H9 (cell line): ENCODE measurements around the gene ATM. TPM values are rescaled to one million over a fixed set of nuclear protein-coding genes. Genes with fewer than 3 reads are reported as not detected.

Experiments used
- DNase-seq: peaks from one replicate; pipeline ENCODE4 v3.0.0-alpha.2; 2017
- H2AFZ ChIP-seq: one replicate; pipeline ENCODE4 v1.6.1; 2013; ENCODE audit warnings: mild to moderate bottlenecking, low read length, control low read depth, moderate library complexity
- H2AK5ac ChIP-seq: 2 replicates; pipeline ENCODE4 v1.6.1; 2013; ENCODE audit warnings: low read length, control low read depth, mixed read lengths; ENCODE audit not compliant: insufficient read length
- H2BK120ac ChIP-seq: one replicate; pipeline ENCODE4 v1.6.1; 2013; ENCODE audit warnings: low read depth, mild to moderate bottlenecking, low read length, control low read depth, inconsistent platforms; ENCODE audit not compliant: poor library complexity, severe bottlenecking
- H2BK12ac ChIP-seq: 2 replicates; pipeline ENCODE4 v1.6.1; 2013; ENCODE audit warnings: low read length, control low read depth, mixed read lengths, low read depth; ENCODE audit not compliant: insufficient read length
- H2BK15ac ChIP-seq: 2 replicates; pipeline ENCODE4 v1.6.1; 2013; ENCODE audit warnings: low read depth, low read length, control low read depth
- H2BK20ac ChIP-seq: one replicate; pipeline ENCODE4 v1.6.1; 2013; ENCODE audit warnings: low read depth, mild to moderate bottlenecking, low read length, control low read depth, inconsistent platforms; ENCODE audit not compliant: poor library complexity, severe bottlenecking
- H2BK5ac ChIP-seq: 2 replicates; pipeline ENCODE4 v1.6.1; 2013; ENCODE audit warnings: low read length, control low read depth, mixed read lengths; ENCODE audit not compliant: insufficient read length
- H3K14ac ChIP-seq: 2 replicates; pipeline ENCODE4 v1.6.1; 2013; ENCODE audit warnings: low read length, control low read depth; ENCODE audit not compliant: insufficient read depth
- H3K18ac ChIP-seq: 2 replicates; pipeline ENCODE4 v1.6.1; 2013; ENCODE audit warnings: low read depth, mild to moderate bottlenecking, mixed read lengths, low read length, control low read depth; ENCODE audit not compliant: insufficient read length
- H3K23ac ChIP-seq: 2 replicates; pipeline ENCODE4 v1.6.1; 2013; ENCODE audit warnings: low read length, control low read depth, mixed read lengths, low read depth; ENCODE audit not compliant: insufficient read length
- H3K23me2 ChIP-seq: 2 replicates; pipeline ENCODE4 v1.6.1; 2013; ENCODE audit warnings: low read depth, mild to moderate bottlenecking, mixed read lengths, low read length, control low read depth; ENCODE audit not compliant: insufficient read length, poor library complexity, severe bottlenecking
- H3K27ac ChIP-seq: 2 replicates; pipeline ENCODE4 v1.5.1; 2013; ENCODE audit warnings: low read length, control low read depth, mixed read lengths, low read depth; ENCODE audit not compliant: insufficient read length
- H3K27me3 ChIP-seq: 2 replicates; pipeline ENCODE4 v1.6.1; 2013; ENCODE audit warnings: low read length, control low read depth, inconsistent platforms; ENCODE audit not compliant: insufficient read depth
- H3K4ac ChIP-seq: 2 replicates; pipeline ENCODE4 v1.6.1; 2013; ENCODE audit warnings: low read depth, mild to moderate bottlenecking, control low read depth, inconsistent platforms, low read length, moderate library complexity
- H3K4me1 ChIP-seq: 2 replicates; pipeline ENCODE4 v1.6.1; 2013; ENCODE audit warnings: low read length, control low read depth, inconsistent platforms; ENCODE audit not compliant: insufficient read depth
- H3K4me2 ChIP-seq: 2 replicates; pipeline ENCODE4 v1.6.1; 2013; ENCODE audit warnings: low read length, control low read depth, mixed read lengths; ENCODE audit not compliant: insufficient read length, insufficient read depth
- H3K56ac ChIP-seq: 2 replicates; pipeline ENCODE4 v1.6.1; 2013; ENCODE audit warnings: low read depth, mild to moderate bottlenecking, mixed read lengths, low read length, control low read depth; ENCODE audit not compliant: insufficient read length
- H3K79me1 ChIP-seq: 2 replicates; pipeline ENCODE4 v1.6.1; 2013; ENCODE audit warnings: low read depth, mild to moderate bottlenecking, moderate library complexity, low read length, control low read depth, inconsistent platforms; ENCODE audit not compliant: insufficient read depth, poor library complexity, severe bottlenecking
- H3K79me2 ChIP-seq: 2 replicates; pipeline ENCODE4 v1.6.1; 2013; ENCODE audit warnings: low read length, control low read depth, inconsistent platforms; ENCODE audit not compliant: insufficient read depth
- H3K9ac ChIP-seq: 2 replicates; pipeline ENCODE4 v1.6.1; 2013; ENCODE audit warnings: low read length, control low read depth, mixed read lengths; ENCODE audit not compliant: insufficient read length; ENCODE audit errors: extremely low read depth
- H3K9me3 ChIP-seq: one replicate; pipeline ENCODE4 v1.6.1; 2013; ENCODE audit warnings: low read depth, low read length, inconsistent platforms; ENCODE audit not compliant: control insufficient read depth
- H3T11ph ChIP-seq: one replicate; pipeline ENCODE4 v1.6.1; 2013; ENCODE audit warnings: mild to moderate bottlenecking, low read length, control low read depth, inconsistent platforms
- H4K20me1 ChIP-seq: one replicate; pipeline ENCODE4 v1.6.1; 2013; ENCODE audit not compliant: control insufficient read depth, insufficient read length, insufficient read depth
- H4K5ac ChIP-seq: 2 replicates; pipeline ENCODE4 v1.6.1; 2013; ENCODE audit warnings: low read depth, mild to moderate bottlenecking, mixed read lengths, low read length, control low read depth; ENCODE audit not compliant: insufficient read length
- H4K8ac ChIP-seq: replicated peaks from 2 replicates; pipeline ENCODE4 v1.6.1; 2013; ENCODE audit warnings: low read length, control low read depth, mixed read lengths, low read depth; ENCODE audit not compliant: insufficient read length
- H4K91ac ChIP-seq: 2 replicates; pipeline ENCODE4 v1.6.1; 2013; ENCODE audit warnings: low read depth, mild to moderate bottlenecking, moderate library complexity, mixed read lengths, low read length, control low read depth; ENCODE audit not compliant: insufficient read length
- H3K27ac Mint-ChIP-seq, 3 experiments: 2 replicates in 2 of 3; 3 replicates in 1 of 3; pipeline ENCODE4 v1.8.0; 2020 to 2021; ENCODE audit warnings: mixed read lengths in 3 of 3, mild to moderate bottlenecking in 1 of 3, moderate library complexity in 1 of 3
- H3K27me3 Mint-ChIP-seq: 2 replicates; pipeline ENCODE4 v1.8.0; 2021; ENCODE audit warnings: low read depth, mild to moderate bottlenecking, moderate library complexity, mixed read lengths
- H3K36me3 Mint-ChIP-seq, 3 experiments: 2 replicates in 2 of 3; 3 replicates in 1 of 3; pipeline ENCODE4 v1.8.0; 2020 to 2021; ENCODE audit warnings: low read depth in 3 of 3, mixed read lengths in 3 of 3; ENCODE audit not compliant: insufficient read depth in 1 of 3
- H3K4me1 Mint-ChIP-seq, 2 experiments: 2 replicates each; pipeline ENCODE4 v1.8.0; 2020; ENCODE audit warnings: mixed read lengths in 2 of 2
- H3K4me3 Mint-ChIP-seq, 2 experiments: 2 replicates in 1 of 2; 3 replicates in 1 of 2; pipeline ENCODE4 v1.8.0; 2020 to 2021; ENCODE audit warnings: mild to moderate bottlenecking in 2 of 2, mixed read lengths in 2 of 2, moderate library complexity in 1 of 2
- H3K9me3 Mint-ChIP-seq, 2 experiments: 2 replicates in 1 of 2; 3 replicates in 1 of 2; pipeline ENCODE4 v1.8.0; 2020; ENCODE audit warnings: mild to moderate bottlenecking in 2 of 2, mixed read lengths in 2 of 2, moderate library complexity in 1 of 2
- WGBS: extraction: QIAGEN DNeasy Blood & Tissue Kit; methylation state at CpG from one replicate; pipeline ENCODE4 v1.1.7; 2013; ENCODE audit warnings: missing lambda C conversion rate, low lambda C conversion rate, mixed read lengths; ENCODE audit not compliant: insufficient read length; ENCODE audit errors: extremely low coverage; 5-methylcytosine and 5-hydroxymethylcytosine counted together
- total RNA-seq: library from RNA; stranded (reverse); gene quantifications from 2 replicates; pipeline ENCODE4 v1.2.1, GENCODE V29; 2021
- TF ChIP-seq, protein P1 (sequence below): fragments of 200-600 bp; sonication (generic); conservative IDR thresholded peaks from 3 replicates; pipeline ENCODE4 v1.8.0; 2021; ENCODE audit warnings: antibody characterized with exemption, mild to moderate bottlenecking

ATM gene
- total RNA-seq, 1 experiment from 2014 or later, result 58.9 TPM

GRCh38 chr11:108286370-108286769, 63.5 kb downstream of the ATM start:
- H2AFZ ChIP-seq, result no peak overlapping the region
- H3K27ac ChIP-seq, result no peak overlapping the region
- H3T11ph ChIP-seq, result no peak overlapping the region
- no peak overlapping the region for H2BK120ac ChIP-seq
- H2BK15ac ChIP-seq, result no peak overlapping the region
- Mint-ChIP-seq H3K27ac (no peak overlapping the region), H3K27me3 (no peaks in the 10 kb centered on the region), H3K4me1 (no peaks in the 10 kb centered on the region), H3K9me3 (no peaks in the 10 kb centered on the region), H3K4me3 (no peak overlapping the region), H3K36me3 (peaks cover 16 to 60% (median 45%) of the 10 kb centered on the region in 3 experiments; a peak in 6 of 7 replicates)
- no peak overlapping the region for H3K56ac ChIP-seq
- H3K79me1 ChIP-seq, result no peaks in the 10 kb centered on the region
- H2AK5ac ChIP-seq, result no peak overlapping the region
- no peaks in the 10 kb centered on the region for H3K9me3 ChIP-seq
- H3K27me3 ChIP-seq, result no peaks in the 10 kb centered on the region
- no peak overlapping the region for H3K9ac ChIP-seq
- no peaks in the 10 kb centered on the region for H3K79me2 ChIP-seq
- H2BK20ac ChIP-seq, result no peak overlapping the region
- no peak overlapping the region for H3K23ac ChIP-seq
- no peak overlapping the region for H4K91ac ChIP-seq
- H3K14ac ChIP-seq, result no peak overlapping the region
- H4K8ac ChIP-seq, result no peak overlapping the region
- H3K18ac ChIP-seq, result no peak overlapping the region
- TF ChIP-seq, protein P1, sequence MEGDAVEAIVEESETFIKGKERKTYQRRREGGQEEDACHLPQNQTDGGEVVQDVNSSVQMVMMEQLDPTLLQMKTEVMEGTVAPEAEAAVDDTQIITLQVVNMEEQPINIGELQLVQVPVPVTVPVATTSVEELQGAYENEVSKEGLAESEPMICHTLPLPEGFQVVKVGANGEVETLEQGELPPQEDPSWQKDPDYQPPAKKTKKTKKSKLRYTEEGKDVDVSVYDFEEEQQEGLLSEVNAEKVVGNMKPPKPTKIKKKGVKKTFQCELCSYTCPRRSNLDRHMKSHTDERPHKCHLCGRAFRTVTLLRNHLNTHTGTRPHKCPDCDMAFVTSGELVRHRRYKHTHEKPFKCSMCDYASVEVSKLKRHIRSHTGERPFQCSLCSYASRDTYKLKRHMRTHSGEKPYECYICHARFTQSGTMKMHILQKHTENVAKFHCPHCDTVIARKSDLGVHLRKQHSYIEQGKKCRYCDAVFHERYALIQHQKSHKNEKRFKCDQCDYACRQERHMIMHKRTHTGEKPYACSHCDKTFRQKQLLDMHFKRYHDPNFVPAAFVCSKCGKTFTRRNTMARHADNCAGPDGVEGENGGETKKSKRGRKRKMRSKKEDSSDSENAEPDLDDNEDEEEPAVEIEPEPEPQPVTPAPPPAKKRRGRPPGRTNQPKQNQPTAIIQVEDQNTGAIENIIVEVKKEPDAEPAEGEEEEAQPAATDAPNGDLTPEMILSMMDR, result no peak
- no CpG with 5 or more reads among the region's 1 CpG for WGBS
- no peak overlapping the region for H3K4ac ChIP-seq
- no peak for DNase-seq
- H4K5ac ChIP-seq, result no peak overlapping the region
- H2BK12ac ChIP-seq, result no peak overlapping the region
- no peaks in the 10 kb centered on the region for H3K23me2 ChIP-seq
- no peak overlapping the region for H2BK5ac ChIP-seq
- no peaks in the 10 kb centered on the region for H3K4me1 ChIP-seq
- no peaks in the 10 kb centered on the region for H4K20me1 ChIP-seq
- no peak overlapping the region for H3K4me2 ChIP-seq
